GM15510 (cell line): Measurements from ENCODE around the gene DCLK2.

Experiments
- POLR2A ChIP-seq: IDR thresholded peaks from 3 replicates; pipeline ENCODE4 v1.6.1; 2011; ENCODE audit warnings: borderline replicate concordance; ENCODE audit not compliant: insufficient read length; ENCODE audit errors: extremely low read depth

The DCLK2 gene

GRCh38 chr4:150123796-150124677 is 45.8 kb downstream of the DCLK2 start:
- no peak for TF ChIP-seq POLR2A

- no peak for TF ChIP-seq POLR2A
These were observed 48.1 kb downstream of the DCLK2 start for GRCh38 chr4:150126201-150126863.

GRCh38 chr4:150126864-150127203 is 48.6 kb downstream of the DCLK2 start:
- TF ChIP-seq POLR2A: no peak

GRCh38 chr4:150127757-150128156 is 49.5 kb downstream of the DCLK2 start:
- no peak for TF ChIP-seq POLR2A

- no peak for TF ChIP-seq POLR2A
These were observed 52.7 kb downstream of the DCLK2 start for GRCh38 chr4:150130933-150131332.

GRCh38 chr4:150131581-150132228 is 53.5 kb downstream of the DCLK2 start:
- TF ChIP-seq POLR2A: no peak

GRCh38 chr4:150133605-150134004 is 55.4 kb downstream of the DCLK2 start:
- TF ChIP-seq POLR2A: no peak

- TF ChIP-seq POLR2A: no peak
These were observed 57.0 kb downstream of the DCLK2 start for GRCh38 chr4:150135134-150135772.

- no peak for TF ChIP-seq POLR2A
These were observed 57.8 kb downstream of the DCLK2 start for GRCh38 chr4:150136036-150136435.

- no peak for TF ChIP-seq POLR2A
These were observed 58.2 kb downstream of the DCLK2 start for GRCh38 chr4:150136481-150136880.

- no peak for TF ChIP-seq POLR2A
These were observed 61.1 kb downstream of the DCLK2 start for GRCh38 chr4:150139297-150139865.

GRCh38 chr4:150140774-150141400 is 62.6 kb downstream of the DCLK2 start:
- no peak for TF ChIP-seq POLR2A

GRCh38 chr4:150141756-150142155 is 63.5 kb downstream of the DCLK2 start:
- no peak for TF ChIP-seq POLR2A

GRCh38 chr4:150142831-150143230 is 64.6 kb downstream of the DCLK2 start:
- TF ChIP-seq POLR2A: no peak
